ENCODE measurements around the gene SORCS1. TPM values are rescaled to one million over a fixed set of nuclear protein-coding genes. Genes with fewer than 3 reads are reported as not detected.

The SORCS1 gene
- total RNA-seq, 1 experiment from 2014 or later: not detected

- Histone ChIP-seq H3K36me3 (ENCODE audit: control insufficient read depth in 1 of 2, insufficient read depth in 2 of 2, low read length in 2 of 2) (no peaks in the 10 kb centered on the region), H4K20me1 (ENCODE audit: insufficient read depth) (no peaks in the 10 kb centered on the region), H3K27ac (ENCODE audit: low read depth, low read length) (no peak overlapping the region), H3K4me3 (replicated peaks in 1 of 2; ENCODE audit: low read depth in 1 of 2, low read length in 2 of 2) (no peak overlapping the region), H2AFZ (ENCODE audit: low read depth, low read length, poor library complexity, severe bottlenecking) (no peak overlapping the region), H3K27me3 (ENCODE audit: insufficient read depth, low read length) (no peaks in the 10 kb centered on the region), H3K9ac (ENCODE audit: low read length) (no peak overlapping the region), H3K9me2 (ENCODE audit: insufficient read depth) (no peaks in the 10 kb centered on the region), H3K9me3 (ENCODE audit: control insufficient read depth in 1 of 2, insufficient read depth in 1 of 2, low read depth in 1 of 2, low read length in 2 of 2) (peaks cover 31 to 33% of the 10 kb centered on the region in 2 experiments; a peak in 2 of 4 replicates), H3K4me2 (ENCODE audit: low read length) (no peak overlapping the region), H3K79me2 (ENCODE audit: insufficient read depth, low read length) (no peaks in the 10 kb centered on the region), H3K4me1 (ENCODE audit: control insufficient read depth in 1 of 2, insufficient read depth in 2 of 2, low read length in 2 of 2) (no peaks in the 10 kb centered on the region)
- no TSS peak for BruUV-seq (replicated peaks)
- TF ChIP-seq CTCF (IDR thresholded peaks at IDR 0.05 in 2 of 3, conservative IDR thresholded peaks at IDR 0.05 in 1 of 3; ENCODE audit: borderline replicate concordance in 1 of 3, insufficient read depth in 1 of 3, low read depth in 2 of 3, low read length in 2 of 3) (no peak), EZH2phosphoT487 (IDR thresholded peaks at IDR 0.05; ENCODE audit: borderline replicate concordance) (no peak), ELF1 (IDR thresholded peaks at IDR 0.05; ENCODE audit: borderline replicate concordance, low read depth) (no peak), JUND (IDR thresholded peaks at IDR 0.05) (no peak), POLR2AphosphoS5 (IDR thresholded peaks at IDR 0.05; ENCODE audit: low read depth, low read length) (no peak), POLR2A (IDR thresholded peaks at IDR 0.05; ENCODE audit: borderline replicate concordance, extremely low read depth, insufficient read depth, insufficient read length) (no peak), SP1 (IDR thresholded peaks at IDR 0.05; ENCODE audit: low read depth) (no peak), SRF (IDR thresholded peaks at IDR 0.05; ENCODE audit: low read depth) (no peak), REST (IDR thresholded peaks at IDR 0.05; ENCODE audit: low read depth) (no peak), TCF7L2 (IDR thresholded peaks at IDR 0.05; ENCODE audit: borderline replicate concordance, extremely low read depth, insufficient read depth, insufficient read length) (no peak), YY1 (IDR thresholded peaks at IDR 0.05; ENCODE audit: extremely low read depth, insufficient replicate concordance, low read depth, low read length) (no peak), EGR1 (IDR thresholded peaks at IDR 0.05; ENCODE audit: low read depth) (no peak), CBX3 (IDR thresholded peaks at IDR 0.05; ENCODE audit: low read depth) (no peak), ZFX (IDR thresholded peaks at IDR 0.05) (no peak), ZBTB33 (IDR thresholded peaks at IDR 0.05; ENCODE audit: extremely low read depth, insufficient replicate concordance, low read length) (no peak)
- ATAC-seq (no peak), DNase-seq (ENCODE audit: low read depth, low spot score) (no peak)
- ChIA-PET RAD21 (ENCODE audit: low non-redundant PET in 1 of 2, low total read pairs in 2 of 2, uncharacterized antibody in 2 of 2, unreplicated experiment in 2 of 2) (no interaction called here), POLR2A (no interaction called here), CTCF (no interaction called here)
- intact Hi-C loops (cut with micrococcal nuclease): no loop called here
Observed at GRCh38 chr10:106910666-106911065, 253.8 kb downstream of the SORCS1 start.

All from HCT116 (cell line).